Measurements from ENCODE around the gene CTNNA3.

Gene CTNNA3

GRCh38 chr10:67261300-67261797, 434.6 kb downstream of the CTNNA3 start:
- Histone ChIP-seq H3K4me2 (ENCODE audit: low read depth, low read length, poor library complexity, severe bottlenecking) (no peak overlapping the region), H3F3A (ENCODE audit: low read depth) (no peaks in the 10 kb centered on the region), H3K4me3 (ENCODE audit: low read length, poor library complexity, severe bottlenecking) (no peak overlapping the region), H3K4me1 (ENCODE audit: insufficient read depth, low read length, poor library complexity, severe bottlenecking) (no peaks in the 10 kb centered on the region), H3K36me3 (ENCODE audit: insufficient read depth, low read length) (no peaks in the 10 kb centered on the region), H4K20me1 (ENCODE audit: insufficient read depth, low read length, poor library complexity, severe bottlenecking) (no peaks in the 10 kb centered on the region), H3K27me3 (ENCODE audit: insufficient read depth, low read length, poor library complexity, severe bottlenecking) (no peaks in the 10 kb centered on the region), H3K79me2 (ENCODE audit: insufficient read depth, low read length) (no peaks in the 10 kb centered on the region), H2AFZ (ENCODE audit: low read length) (no peak overlapping the region), H3K9me3 (ENCODE audit: insufficient read depth, low read depth, low read length) (no peaks in the 10 kb centered on the region), H3K9ac (ENCODE audit: low read depth, low read length, poor library complexity, severe bottlenecking) (no peak overlapping the region), H3K9me2 (replicated peaks; ENCODE audit: low read depth, low read length) (no peaks in the 10 kb centered on the region)
- no peak for TF ChIP-seq CTCF (conservative IDR thresholded peaks at IDR 0.05; ENCODE audit: low read length)

- no peaks in the 10 kb centered on the region for H3F3A ChIP-seq (ENCODE audit: low read depth)
Observed at GRCh38 chr10:67259319-67259929, 436.6 kb downstream of the CTNNA3 start.

GRCh38 chr10:67257427-67258144, 438.4 kb downstream of the CTNNA3 start:
- Histone ChIP-seq H2AFZ (ENCODE audit: low read length) (no peak overlapping the region), H3K9ac (ENCODE audit: low read depth, low read length, poor library complexity, severe bottlenecking) (no peak overlapping the region), H3F3A (ENCODE audit: low read depth) (no peaks in the 10 kb centered on the region), H3K36me3 (ENCODE audit: insufficient read depth, low read length) (no peaks in the 10 kb centered on the region), H3K27me3 (ENCODE audit: insufficient read depth, low read length, poor library complexity, severe bottlenecking) (no peaks in the 10 kb centered on the region), H3K4me3 (ENCODE audit: low read length, poor library complexity, severe bottlenecking) (no peak overlapping the region), H3K4me1 (ENCODE audit: insufficient read depth, low read length, poor library complexity, severe bottlenecking) (no peaks in the 10 kb centered on the region), H3K9me2 (replicated peaks; ENCODE audit: low read depth, low read length) (no peaks in the 10 kb centered on the region), H3K79me2 (ENCODE audit: insufficient read depth, low read length) (no peaks in the 10 kb centered on the region), H4K20me1 (ENCODE audit: insufficient read depth, low read length, poor library complexity, severe bottlenecking) (no peaks in the 10 kb centered on the region), H3K4me2 (ENCODE audit: low read depth, low read length, poor library complexity, severe bottlenecking) (no peak overlapping the region), H3K9me3 (ENCODE audit: insufficient read depth, low read depth, low read length) (no peaks in the 10 kb centered on the region)
- TF ChIP-seq EZH2phosphoT487 (IDR thresholded peaks at IDR 0.05; ENCODE audit: borderline replicate concordance) (no peak), CTCF (conservative IDR thresholded peaks at IDR 0.05; ENCODE audit: low read length) (no peak)

More at GRCh38 chr10:67259319-67259929, 436.6 kb downstream of the CTNNA3 start:
- no peaks in the 10 kb centered on the region for H4K20me1 ChIP-seq (ENCODE audit: insufficient read depth, low read length, poor library complexity, severe bottlenecking)
- no peak overlapping the region for H2AFZ ChIP-seq (ENCODE audit: low read length)
- H3K4me3 ChIP-seq (ENCODE audit: low read length, poor library complexity, severe bottlenecking), result no peak overlapping the region
- H3K9ac ChIP-seq (ENCODE audit: low read depth, low read length, poor library complexity, severe bottlenecking), result no peak overlapping the region
- H3K4me2 ChIP-seq (ENCODE audit: low read depth, low read length, poor library complexity, severe bottlenecking), result no peak overlapping the region
- H3K4me1 ChIP-seq (ENCODE audit: insufficient read depth, low read length, poor library complexity, severe bottlenecking), result no peaks in the 10 kb centered on the region
- no peaks in the 10 kb centered on the region for H3K79me2 ChIP-seq (ENCODE audit: insufficient read depth, low read length)
- H3K9me2 ChIP-seq (replicated peaks; ENCODE audit: low read depth, low read length), result no peaks in the 10 kb centered on the region
- H3K27me3 ChIP-seq (ENCODE audit: insufficient read depth, low read length, poor library complexity, severe bottlenecking), result no peaks in the 10 kb centered on the region
- H3K9me3 ChIP-seq (ENCODE audit: insufficient read depth, low read depth, low read length), result no peaks in the 10 kb centered on the region
- TF ChIP-seq CTCF (conservative IDR thresholded peaks at IDR 0.05; ENCODE audit: low read length) (no peak), EZH2phosphoT487 (IDR thresholded peaks at IDR 0.05; ENCODE audit: borderline replicate concordance) (no peak)
- H3K36me3 ChIP-seq (ENCODE audit: insufficient read depth, low read length), result no peaks in the 10 kb centered on the region
